ENCODE data around the gene GEMIN7.

GEMIN7 gene

DNA sequence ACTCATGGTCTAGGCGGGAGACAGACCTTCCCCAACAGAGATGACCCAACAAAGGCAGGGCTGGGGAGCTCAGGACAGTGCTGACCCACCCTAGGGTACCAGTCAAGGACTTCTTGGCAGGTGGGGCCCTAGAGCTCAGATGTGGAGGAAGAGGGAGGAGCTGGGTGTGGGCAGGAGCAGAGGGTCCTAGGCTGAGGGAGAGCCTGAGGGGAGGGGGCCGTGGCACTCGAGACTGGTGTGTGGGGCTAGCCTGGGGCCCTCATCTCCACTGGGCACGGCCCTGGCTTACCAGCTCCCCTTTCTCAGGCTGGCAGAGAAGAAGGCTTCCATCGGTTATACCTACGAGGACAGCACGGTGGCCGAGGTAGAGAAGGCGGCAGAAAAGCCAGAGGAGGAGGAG is 21.6 kb upstream of the GEMIN7 start:
- Histone ChIP-seq H3K9me3 (ENCODE audit: severe bottlenecking) (no peaks in the 10 kb centered on the region), H3K27me3 (ENCODE audit: insufficient read depth, low read depth, severe bottlenecking) (no peaks in the 10 kb centered on the region), H3K27ac (no peak overlapping the region), H3K4me3 (ENCODE audit: low read depth, low read length) (no peak overlapping the region), H3K36me3 (peaks cover 94% of the 10 kb centered on the region)
- DNase-seq = no peak
- TF ChIP-seq, protein P1, sequence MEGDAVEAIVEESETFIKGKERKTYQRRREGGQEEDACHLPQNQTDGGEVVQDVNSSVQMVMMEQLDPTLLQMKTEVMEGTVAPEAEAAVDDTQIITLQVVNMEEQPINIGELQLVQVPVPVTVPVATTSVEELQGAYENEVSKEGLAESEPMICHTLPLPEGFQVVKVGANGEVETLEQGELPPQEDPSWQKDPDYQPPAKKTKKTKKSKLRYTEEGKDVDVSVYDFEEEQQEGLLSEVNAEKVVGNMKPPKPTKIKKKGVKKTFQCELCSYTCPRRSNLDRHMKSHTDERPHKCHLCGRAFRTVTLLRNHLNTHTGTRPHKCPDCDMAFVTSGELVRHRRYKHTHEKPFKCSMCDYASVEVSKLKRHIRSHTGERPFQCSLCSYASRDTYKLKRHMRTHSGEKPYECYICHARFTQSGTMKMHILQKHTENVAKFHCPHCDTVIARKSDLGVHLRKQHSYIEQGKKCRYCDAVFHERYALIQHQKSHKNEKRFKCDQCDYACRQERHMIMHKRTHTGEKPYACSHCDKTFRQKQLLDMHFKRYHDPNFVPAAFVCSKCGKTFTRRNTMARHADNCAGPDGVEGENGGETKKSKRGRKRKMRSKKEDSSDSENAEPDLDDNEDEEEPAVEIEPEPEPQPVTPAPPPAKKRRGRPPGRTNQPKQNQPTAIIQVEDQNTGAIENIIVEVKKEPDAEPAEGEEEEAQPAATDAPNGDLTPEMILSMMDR (IDR thresholded peaks at IDR 0.05; ENCODE audit: low read depth, low read length) = no peak

DNA sequence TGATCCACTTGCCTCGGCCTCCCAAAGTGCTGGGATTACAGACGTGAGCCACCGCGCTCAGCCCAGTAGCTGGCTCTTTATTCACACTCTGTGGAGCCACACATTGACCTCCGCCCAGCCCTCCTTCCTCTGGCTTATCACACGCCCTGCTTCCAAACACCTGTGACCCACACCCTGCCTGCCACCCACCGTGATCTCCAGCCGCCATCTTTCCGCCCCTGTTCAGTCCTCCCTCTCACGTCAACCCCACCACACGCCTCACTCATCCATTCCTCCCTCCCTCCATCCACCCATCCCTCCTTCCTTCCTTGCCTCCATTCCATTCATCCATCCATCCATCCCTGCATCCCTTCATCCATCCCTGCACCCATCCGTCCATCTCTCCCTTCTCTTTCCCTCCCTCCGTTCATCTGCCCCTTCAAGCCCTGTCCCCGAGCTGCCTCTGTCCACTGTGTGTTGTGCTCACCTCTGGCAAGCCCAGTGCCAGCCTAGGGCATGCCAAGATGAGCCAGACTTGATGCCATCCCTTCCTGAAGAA is 20.4 kb upstream of the GEMIN7 start:
- Histone ChIP-seq H3K9me3 (ENCODE audit: severe bottlenecking) (no peaks in the 10 kb centered on the region), H3K36me3 (peaks cover 85% of the 10 kb centered on the region), H3K4me3 (ENCODE audit: low read depth, low read length) (no peak overlapping the region), H3K27ac (no peak overlapping the region), H3K27me3 (ENCODE audit: insufficient read depth, low read depth, severe bottlenecking) (no peaks in the 10 kb centered on the region)
- no peak for DNase-seq
- TF ChIP-seq, protein P1 (IDR thresholded peaks at IDR 0.05; ENCODE audit: low read depth, low read length) = no peak

DNA sequence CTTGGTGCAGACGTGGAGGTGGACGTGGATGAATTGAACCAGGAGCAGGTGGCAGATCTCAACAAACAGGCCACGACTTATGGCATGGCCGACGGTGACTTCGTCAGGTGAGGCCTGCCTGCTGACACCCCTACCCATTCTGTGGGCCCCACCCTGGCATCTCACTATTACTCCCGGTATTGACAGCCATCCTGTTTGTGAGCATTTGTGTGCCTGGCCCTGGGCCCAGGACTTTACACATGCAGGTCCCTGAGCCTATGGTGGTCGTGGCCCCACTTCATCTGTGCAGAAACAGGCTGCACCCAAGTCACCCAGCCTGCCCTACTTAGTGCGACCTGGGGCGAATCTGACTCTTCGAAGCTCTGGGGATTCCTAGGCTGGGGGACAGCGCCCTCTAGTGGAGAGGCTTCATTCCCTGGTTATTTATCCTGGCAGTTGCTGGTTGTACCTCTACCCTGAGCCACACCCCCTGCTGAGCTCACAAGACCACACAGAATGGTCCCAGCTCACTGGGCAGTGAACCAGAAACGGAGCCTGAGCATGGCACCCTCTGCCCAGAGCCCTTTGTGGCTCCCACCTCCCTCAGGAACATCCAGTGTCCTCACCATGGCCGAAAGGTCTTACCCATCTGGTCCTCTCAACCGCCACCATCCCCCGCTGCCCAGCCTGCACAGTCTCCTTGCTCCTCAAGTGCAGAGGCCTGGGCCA is 19.6 kb upstream of the GEMIN7 start:
- no peak overlapping the region for H3K4me3 ChIP-seq (ENCODE audit: low read depth, low read length)
- H3K36me3 ChIP-seq = peaks cover 85% of the 10 kb centered on the region
- no peaks in the 10 kb centered on the region for H3K9me3 ChIP-seq (ENCODE audit: severe bottlenecking)
- TF ChIP-seq, protein P1 (IDR thresholded peaks at IDR 0.05; ENCODE audit: low read depth, low read length) = peak; percentile 86
- H3K27ac ChIP-seq = no peak overlapping the region
- DNase-seq = peak; percentile 80
- H3K27me3 ChIP-seq (ENCODE audit: insufficient read depth, low read depth, severe bottlenecking) = no peaks in the 10 kb centered on the region

DNA sequence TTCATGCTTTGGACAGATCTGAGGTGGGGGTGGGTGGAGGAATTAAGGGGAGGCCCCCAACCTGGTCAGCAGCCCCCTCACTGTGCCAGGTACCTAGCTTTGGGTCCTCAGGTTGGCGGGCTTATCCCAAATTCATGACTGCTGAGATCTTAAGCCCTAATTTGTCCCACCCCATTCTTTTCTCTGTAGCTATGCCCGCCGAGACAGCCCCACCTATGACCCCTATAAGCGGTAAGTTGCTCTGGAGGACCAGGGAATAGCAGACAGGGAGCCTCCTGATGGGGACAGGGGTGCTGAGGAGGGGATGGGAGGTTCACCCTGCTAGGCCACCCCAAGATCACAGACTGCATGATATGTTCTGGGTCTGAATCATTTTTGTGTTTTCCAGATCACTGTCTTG is 17.1 kb upstream of the GEMIN7 start:
- no peak for DNase-seq
- Histone ChIP-seq H3K36me3 (peaks cover 71% of the 10 kb centered on the region), H3K4me3 (ENCODE audit: low read depth, low read length) (no peak overlapping the region), H3K27ac (no peak overlapping the region), H3K27me3 (ENCODE audit: insufficient read depth, low read depth, severe bottlenecking) (no peaks in the 10 kb centered on the region), H3K9me3 (ENCODE audit: severe bottlenecking) (no peaks in the 10 kb centered on the region)
- TF ChIP-seq, protein P1 (IDR thresholded peaks at IDR 0.05; ENCODE audit: low read depth, low read length) = no peak

DNA sequence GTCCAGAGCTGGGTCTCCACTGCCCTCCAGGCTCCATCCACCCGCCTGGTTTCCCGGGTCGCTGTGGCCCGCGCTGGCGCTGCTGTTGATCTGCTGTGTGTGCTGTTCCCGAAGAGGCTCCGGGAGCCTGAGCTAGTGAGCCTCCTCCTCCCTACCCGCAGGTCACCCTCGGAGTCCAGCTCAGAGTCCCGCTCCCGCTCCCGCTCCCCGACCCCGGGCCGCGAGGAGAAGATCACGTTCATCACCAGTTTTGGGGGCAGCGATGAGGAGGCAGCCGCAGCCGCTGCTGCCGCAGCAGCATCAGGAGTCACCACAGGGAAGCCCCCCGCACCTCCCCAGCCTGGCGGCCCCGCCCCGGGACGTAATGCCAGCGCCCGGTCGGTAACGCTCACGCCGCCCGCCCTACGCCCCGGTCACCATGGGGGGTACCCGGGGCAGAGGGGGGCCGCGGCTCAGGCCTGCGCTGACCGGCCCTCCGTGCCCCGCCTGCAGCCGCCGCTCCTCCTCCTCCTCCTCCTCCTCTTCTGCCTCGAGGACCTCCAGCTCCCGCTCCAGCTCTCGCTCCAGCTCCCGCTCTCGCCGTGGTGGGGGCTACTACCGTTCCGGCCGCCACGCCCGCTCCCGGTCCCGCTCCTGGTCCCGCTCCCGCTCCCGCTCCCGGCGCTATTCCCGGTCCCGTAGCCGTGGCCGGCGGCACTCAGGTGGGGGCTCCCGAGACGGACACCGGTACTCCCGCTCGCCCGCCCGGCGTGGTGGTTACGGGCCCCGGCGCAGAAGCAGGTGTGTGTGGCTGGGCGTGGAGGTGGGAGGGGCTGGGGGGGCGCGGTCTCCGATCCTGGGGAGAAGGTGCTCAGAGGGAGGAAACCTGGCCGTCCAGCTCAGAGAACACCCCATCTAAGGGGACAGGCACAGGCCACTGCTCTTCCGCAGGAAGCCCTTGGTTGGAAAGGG is 14.9 kb upstream of the GEMIN7 start:
- Histone ChIP-seq H3K27ac (no peak overlapping the region), H3K4me3 (ENCODE audit: low read depth, low read length) (no peak overlapping the region), H3K27me3 (ENCODE audit: insufficient read depth, low read depth, severe bottlenecking) (no peaks in the 10 kb centered on the region), H3K36me3 (peaks cover 67% of the 10 kb centered on the region), H3K9me3 (ENCODE audit: severe bottlenecking) (no peaks in the 10 kb centered on the region)
- no peak for DNase-seq
- TF ChIP-seq, protein P1 (IDR thresholded peaks at IDR 0.05; ENCODE audit: low read depth, low read length) = no peak
